ENCODE measurements around the gene HELZ2. TPM values are rescaled to one million over a fixed set of nuclear protein-coding genes. Genes with fewer than 3 reads are reported as not detected.

Gene HELZ2
- total RNA-seq, 1 donor from 2014 or later = 188 TPM

GRCh38 chr20:63527184-63527583, 46.9 kb downstream of the HELZ2 start:
- Histone ChIP-seq H3K9ac (ENCODE audit: low read length) (no peak overlapping the region), H3K9me3 (ENCODE audit: insufficient read depth, low read depth, low read length) (no peaks in the 10 kb centered on the region), H3K4me2 (ENCODE audit: low read length) (no peak overlapping the region), H3K27me3 (ENCODE audit: insufficient read depth, low read length) (no peaks in the 10 kb centered on the region), H3K79me2 (ENCODE audit: insufficient read depth, low read length) (peaks cover 10% of the 10 kb centered on the region), H3K27ac (ENCODE audit: low read depth, low read length) (no peak overlapping the region), H4K20me1 (ENCODE audit: insufficient read depth, low read length) (peaks cover 39% of the 10 kb centered on the region), H2AFZ (ENCODE audit: low read depth, low read length) (no peak overlapping the region), H3K36me3 (ENCODE audit: insufficient read depth, low read length) (no peaks in the 10 kb centered on the region), H3K4me1 (ENCODE audit: insufficient read depth, low read length) (peaks cover 5% of the 10 kb centered on the region), H3K4me3 (ENCODE audit: insufficient read depth, low read depth, low read length) (no peak overlapping the region)
- peaks cover 2% of the 10 kb centered on the region for H3K4me1 Mint-ChIP-seq (ENCODE audit: low read depth, unreplicated experiment)
- no peaks in the 10 kb centered on the region for H3K9me3 Mint-ChIP-seq (ENCODE audit: unreplicated experiment)
- FAIRE-seq (no peak), DNase-seq (ENCODE audit: low read depth) (no peak)
- no peak overlapping the region for H3K4me3 Mint-ChIP-seq (ENCODE audit: unreplicated experiment)
- no peak for TF ChIP-seq EZH2 (IDR thresholded peaks at IDR 0.05; ENCODE audit: insufficient read depth, low read length)
- TF ChIP-seq, protein P1, sequence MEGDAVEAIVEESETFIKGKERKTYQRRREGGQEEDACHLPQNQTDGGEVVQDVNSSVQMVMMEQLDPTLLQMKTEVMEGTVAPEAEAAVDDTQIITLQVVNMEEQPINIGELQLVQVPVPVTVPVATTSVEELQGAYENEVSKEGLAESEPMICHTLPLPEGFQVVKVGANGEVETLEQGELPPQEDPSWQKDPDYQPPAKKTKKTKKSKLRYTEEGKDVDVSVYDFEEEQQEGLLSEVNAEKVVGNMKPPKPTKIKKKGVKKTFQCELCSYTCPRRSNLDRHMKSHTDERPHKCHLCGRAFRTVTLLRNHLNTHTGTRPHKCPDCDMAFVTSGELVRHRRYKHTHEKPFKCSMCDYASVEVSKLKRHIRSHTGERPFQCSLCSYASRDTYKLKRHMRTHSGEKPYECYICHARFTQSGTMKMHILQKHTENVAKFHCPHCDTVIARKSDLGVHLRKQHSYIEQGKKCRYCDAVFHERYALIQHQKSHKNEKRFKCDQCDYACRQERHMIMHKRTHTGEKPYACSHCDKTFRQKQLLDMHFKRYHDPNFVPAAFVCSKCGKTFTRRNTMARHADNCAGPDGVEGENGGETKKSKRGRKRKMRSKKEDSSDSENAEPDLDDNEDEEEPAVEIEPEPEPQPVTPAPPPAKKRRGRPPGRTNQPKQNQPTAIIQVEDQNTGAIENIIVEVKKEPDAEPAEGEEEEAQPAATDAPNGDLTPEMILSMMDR (IDR thresholded peaks at IDR 0.05; ENCODE audit: insufficient read depth, low read depth, low read length) = no peak
- H3K36me3 Mint-ChIP-seq (ENCODE audit: low read depth, unreplicated experiment) = peaks cover 14% of the 10 kb centered on the region
- H3K27me3 Mint-ChIP-seq (ENCODE audit: low read depth, unreplicated experiment) = no peaks in the 10 kb centered on the region
- no peak overlapping the region for H3K27ac Mint-ChIP-seq (ENCODE audit: unreplicated experiment)

- FAIRE-seq = no peak
- no peak overlapping the region for H3K4me3 Mint-ChIP-seq (ENCODE audit: unreplicated experiment)
Observed at GRCh38 chr20:63525971-63526370, 48.1 kb downstream of the HELZ2 start.

DNA sequence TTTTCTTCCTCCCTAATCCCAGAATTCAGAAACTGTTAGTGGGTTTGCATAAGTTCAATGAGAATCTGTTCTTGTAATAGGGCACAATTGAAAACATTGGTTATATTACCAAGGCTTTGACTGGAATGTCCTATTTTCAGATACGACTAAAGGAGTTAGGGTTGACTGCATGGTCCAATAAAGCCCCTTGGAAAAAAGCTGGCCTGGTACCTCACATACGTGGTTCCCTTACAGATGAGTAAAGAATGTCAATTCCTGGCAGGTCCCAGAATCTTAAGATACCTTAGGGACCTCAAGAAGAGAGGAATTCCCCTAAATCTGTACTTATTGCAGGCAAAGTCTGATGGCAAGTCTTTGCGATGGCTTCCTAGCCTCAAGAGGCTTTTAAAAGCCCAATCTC, 48.9 kb downstream of the HELZ2 start:
- Histone ChIP-seq H3K9me3 (ENCODE audit: insufficient read depth, low read depth, low read length) (no peaks in the 10 kb centered on the region), H3K27me3 (ENCODE audit: insufficient read depth, low read length) (no peaks in the 10 kb centered on the region), H3K4me1 (ENCODE audit: insufficient read depth, low read length) (peaks cover 9% of the 10 kb centered on the region), H3K27ac (ENCODE audit: low read depth, low read length) (no peak overlapping the region), H3K4me2 (ENCODE audit: low read length) (no peak overlapping the region), H3K9ac (ENCODE audit: low read length) (no peak overlapping the region), H3K36me3 (ENCODE audit: insufficient read depth, low read length) (no peaks in the 10 kb centered on the region), H2AFZ (ENCODE audit: low read depth, low read length) (no peak overlapping the region), H4K20me1 (ENCODE audit: insufficient read depth, low read length) (peaks cover 50% of the 10 kb centered on the region), H3K79me2 (ENCODE audit: insufficient read depth, low read length) (peaks cover 23% of the 10 kb centered on the region), H3K4me3 (ENCODE audit: insufficient read depth, low read depth, low read length) (no peak overlapping the region)
- H3K4me3 Mint-ChIP-seq (ENCODE audit: unreplicated experiment) = no peak overlapping the region
- H3K4me1 Mint-ChIP-seq (ENCODE audit: low read depth, unreplicated experiment) = peaks cover 2% of the 10 kb centered on the region
- DNase-seq (ENCODE audit: low read depth) = no peak
- TF ChIP-seq, protein P1 (IDR thresholded peaks at IDR 0.05; ENCODE audit: insufficient read depth, low read depth, low read length) = no peak
- TF ChIP-seq EZH2 (IDR thresholded peaks at IDR 0.05; ENCODE audit: insufficient read depth, low read length) = no peak
- H3K27me3 Mint-ChIP-seq (ENCODE audit: low read depth, unreplicated experiment) = no peaks in the 10 kb centered on the region
- H3K9me3 Mint-ChIP-seq (ENCODE audit: unreplicated experiment) = no peaks in the 10 kb centered on the region
- H3K36me3 Mint-ChIP-seq (ENCODE audit: low read depth, unreplicated experiment) = peaks cover 14% of the 10 kb centered on the region
- no peak for FAIRE-seq
- H3K27ac Mint-ChIP-seq (ENCODE audit: unreplicated experiment) = no peak overlapping the region

More at GRCh38 chr20:63525971-63526370, 48.1 kb downstream of the HELZ2 start:
- H3K4me3 ChIP-seq (ENCODE audit: insufficient read depth, low read depth, low read length) = no peak overlapping the region
- Mint-ChIP-seq H3K36me3 (ENCODE audit: low read depth, unreplicated experiment) (peaks cover 14% of the 10 kb centered on the region), H3K4me1 (ENCODE audit: low read depth, unreplicated experiment) (peaks cover 2% of the 10 kb centered on the region), H3K9me3 (ENCODE audit: unreplicated experiment) (no peaks in the 10 kb centered on the region), H3K27ac (ENCODE audit: unreplicated experiment) (no peak overlapping the region), H3K27me3 (ENCODE audit: low read depth, unreplicated experiment) (no peaks in the 10 kb centered on the region)
- DNase-seq (ENCODE audit: low read depth) = no peak
- no peak overlapping the region for H2AFZ ChIP-seq (ENCODE audit: low read depth, low read length)
- no peak overlapping the region for H3K27ac ChIP-seq (ENCODE audit: low read depth, low read length)
- no peaks in the 10 kb centered on the region for H3K9me3 ChIP-seq (ENCODE audit: insufficient read depth, low read depth, low read length)
- H3K36me3 ChIP-seq (ENCODE audit: insufficient read depth, low read length) = no peaks in the 10 kb centered on the region
- H3K79me2 ChIP-seq (ENCODE audit: insufficient read depth, low read length) = peaks cover 21% of the 10 kb centered on the region
- H4K20me1 ChIP-seq (ENCODE audit: insufficient read depth, low read length) = peaks cover 50% of the 10 kb centered on the region
- no peak overlapping the region for H3K9ac ChIP-seq (ENCODE audit: low read length)
- H3K27me3 ChIP-seq (ENCODE audit: insufficient read depth, low read length) = no peaks in the 10 kb centered on the region
- TF ChIP-seq EZH2 (IDR thresholded peaks at IDR 0.05; ENCODE audit: insufficient read depth, low read length) = no peak
- TF ChIP-seq, protein P1 (IDR thresholded peaks at IDR 0.05; ENCODE audit: insufficient read depth, low read depth, low read length) = no peak
- H3K4me1 ChIP-seq (ENCODE audit: insufficient read depth, low read length) = peaks cover 9% of the 10 kb centered on the region
- no peak overlapping the region for H3K4me2 ChIP-seq (ENCODE audit: low read length)
